WTC11 (cell line): ENCODE data around the gene KRTAP10-7. TPM values are rescaled to one million over a fixed set of nuclear protein-coding genes. Genes with fewer than 3 reads are reported as not detected.

Experiments
- ATAC-seq: fragments of 200-7000 bp; cut with Tn5 transposase; 2 replicates; pipeline ENCODE4 v1.10.0; 2021; ENCODE audit warnings: mild to moderate bottlenecking, moderate library complexity
- CTCF ChIA-PET: fragments of 300-600 bp; sonication (Branson Sonifier 250); formaldehyde crosslinking; loops from one replicate; lab custom pipeline; 2021; ENCODE audit warnings: antibody characterized with exemption; lab: Charles Lee
- POLR2A ChIA-PET: fragments of 350-600 bp; sonication (Branson Sonifier 250); formaldehyde crosslinking; loops from one replicate; lab custom pipeline; 2021; ENCODE audit warnings: antibody characterized with exemption; lab: Charles Lee
- DNase-seq: peaks from one replicate; pipeline ENCODE4 v3.0.0; 2021; ENCODE audit warnings: low spot score
- H3K27ac Mint-ChIP-seq: 2 replicates; pipeline ENCODE4 v1.8.0; 2021; ENCODE audit warnings: mixed read lengths
- H3K27me3 Mint-ChIP-seq: 2 replicates; pipeline ENCODE4 v1.8.0; 2021; ENCODE audit warnings: low read depth, mild to moderate bottlenecking, moderate library complexity, mixed read lengths
- H3K36me3 Mint-ChIP-seq: 2 replicates; pipeline ENCODE4 v1.8.0; 2021; ENCODE audit warnings: mixed read lengths
- H3K4me1 Mint-ChIP-seq: 2 replicates; pipeline ENCODE4 v1.8.0; 2022; ENCODE audit warnings: mixed read lengths
- H3K4me3 Mint-ChIP-seq: 2 replicates; pipeline ENCODE4 v1.8.0; 2021; ENCODE audit warnings: mild to moderate bottlenecking, moderate library complexity, mixed read lengths
- H3K9me3 Mint-ChIP-seq: 2 replicates; pipeline ENCODE4 v1.8.0; 2021; ENCODE audit warnings: mixed read lengths
- ATF1 ChIP-seq: sonication (generic); formaldehyde crosslinking; IDR thresholded peaks from 2 replicates; pipeline ENCODE4 v1.8.1; 2023; ENCODE audit warnings: mild to moderate bottlenecking, moderate library complexity, missing genetic modification reagents
- FOXP1 ChIP-seq: sonication (generic); formaldehyde crosslinking; IDR thresholded peaks from 2 replicates; pipeline ENCODE4 v1.8.0; 2022; ENCODE audit warnings: missing genetic modification reagents, mild to moderate bottlenecking, moderate library complexity, borderline replicate concordance
- GRHL2 ChIP-seq: fragments of 250-450 bp; sonication (Bioruptor Pico); IDR thresholded peaks from 2 replicates; pipeline ENCODE4 v1.8.0; 2022; ENCODE audit warnings: mild to moderate bottlenecking, moderate library complexity; ENCODE audit not compliant: insufficient replicate concordance, severe bottlenecking
- GTF2I ChIP-seq: fragments of 250-450 bp; sonication (Bioruptor Pico); conservative IDR thresholded peaks from 2 replicates; pipeline ENCODE4 v1.4.0; 2021; ENCODE audit warnings: mild to moderate bottlenecking
- HMGA2 ChIP-seq: fragments of 250-450 bp; sonication (Bioruptor Pico); IDR thresholded peaks from 2 replicates; pipeline ENCODE4 v1.4.0; 2021; ENCODE audit warnings: mild to moderate bottlenecking, moderate library complexity
- JAZF1 ChIP-seq: fragments of 250-450 bp; sonication (Bioruptor Pico); IDR thresholded peaks from 2 replicates; pipeline ENCODE4 v1.9.0; 2021; ENCODE audit warnings: moderate library complexity, mild to moderate bottlenecking, inconsistent platforms
- JUN ChIP-seq: sonication (generic); formaldehyde crosslinking; IDR thresholded peaks from 2 replicates; pipeline ENCODE4 v1.8.0; 2023; ENCODE audit warnings: mild to moderate bottlenecking, missing genetic modification reagents
- KAT7 ChIP-seq: sonication (generic); formaldehyde crosslinking; IDR thresholded peaks from 2 replicates; pipeline ENCODE4 v1.8.1; 2023; ENCODE audit warnings: missing genetic modification reagents, mild to moderate bottlenecking, borderline replicate concordance
- NFATC4 ChIP-seq: fragments of 250-450 bp; sonication (Bioruptor Pico); IDR thresholded peaks from 2 replicates; pipeline ENCODE4 v1.9.0; 2021; ENCODE audit warnings: mild to moderate bottlenecking
- NR1H2 ChIP-seq: sonication (generic); formaldehyde crosslinking; IDR thresholded peaks from 2 replicates; pipeline ENCODE4 v1.9.0; 2021; ENCODE audit warnings: mild to moderate bottlenecking, moderate library complexity, missing genetic modification reagents
- ZNF121 ChIP-seq: sonication (generic); formaldehyde crosslinking; IDR thresholded peaks from 2 replicates; pipeline ENCODE4 v1.8.0; 2023; ENCODE audit warnings: missing genetic modification reagents
- ZNF396 ChIP-seq: fragments of 250-450 bp; sonication (Bioruptor Pico); IDR thresholded peaks from 2 replicates; pipeline ENCODE4 v1.8.0; 2021; ENCODE audit warnings: mild to moderate bottlenecking, moderate library complexity, borderline replicate concordance
- ZNF416 ChIP-seq: fragments of 250-450 bp; sonication (Bioruptor Pico); IDR thresholded peaks from 2 replicates; pipeline ENCODE4 v1.9.0; 2021; ENCODE audit warnings: mild to moderate bottlenecking, inconsistent platforms
- total RNA-seq: library from RNA; stranded (reverse); gene quantifications from 3 replicates; pipeline ENCODE4 v1.2.3, GENCODE V29; 2021
- TF ChIP-seq, protein P1 (sequence below): sonication (generic); formaldehyde crosslinking; IDR thresholded peaks from 2 replicates; pipeline ENCODE4 v1.8.1; 2023; ENCODE audit warnings: mild to moderate bottlenecking, missing genetic modification reagents, borderline replicate concordance
- TF ChIP-seq, protein P2 (sequence below): sonication (generic); formaldehyde crosslinking; IDR thresholded peaks from 2 replicates; pipeline ENCODE4 v1.8.0; 2023; ENCODE audit warnings: missing genetic modification reagents
- TF ChIP-seq, protein P3 (sequence below): sonication (generic); formaldehyde crosslinking; IDR thresholded peaks from 2 replicates; pipeline ENCODE4 v1.8.1; 2023; ENCODE audit warnings: mild to moderate bottlenecking, missing genetic modification reagents, moderate library complexity
- TF ChIP-seq, protein P4 (sequence below): sonication (generic); formaldehyde crosslinking; IDR thresholded peaks from 2 replicates; pipeline ENCODE4 v1.8.0; 2023; ENCODE audit warnings: mild to moderate bottlenecking, missing genetic modification reagents
- TF ChIP-seq, protein P5 (sequence below): sonication (generic); formaldehyde crosslinking; IDR thresholded peaks from 2 replicates; pipeline ENCODE4 v1.8.0; 2022; ENCODE audit warnings: mild to moderate bottlenecking, missing genetic modification reagents
- TF ChIP-seq, protein P6 (sequence below): sonication (generic); formaldehyde crosslinking; IDR thresholded peaks from 2 replicates; pipeline ENCODE4 v1.8.0; 2022; ENCODE audit warnings: mild to moderate bottlenecking, missing genetic modification reagents
- TF ChIP-seq, protein P7 (sequence below): fragments of 250-450 bp; sonication (Bioruptor Pico); IDR thresholded peaks from 2 replicates; pipeline ENCODE4 v1.9.0; 2021; ENCODE audit warnings: mild to moderate bottlenecking, borderline replicate concordance

Gene KRTAP10-7
- total RNA-seq, 1 experiment from 2014 or later, result not detected

DNA sequence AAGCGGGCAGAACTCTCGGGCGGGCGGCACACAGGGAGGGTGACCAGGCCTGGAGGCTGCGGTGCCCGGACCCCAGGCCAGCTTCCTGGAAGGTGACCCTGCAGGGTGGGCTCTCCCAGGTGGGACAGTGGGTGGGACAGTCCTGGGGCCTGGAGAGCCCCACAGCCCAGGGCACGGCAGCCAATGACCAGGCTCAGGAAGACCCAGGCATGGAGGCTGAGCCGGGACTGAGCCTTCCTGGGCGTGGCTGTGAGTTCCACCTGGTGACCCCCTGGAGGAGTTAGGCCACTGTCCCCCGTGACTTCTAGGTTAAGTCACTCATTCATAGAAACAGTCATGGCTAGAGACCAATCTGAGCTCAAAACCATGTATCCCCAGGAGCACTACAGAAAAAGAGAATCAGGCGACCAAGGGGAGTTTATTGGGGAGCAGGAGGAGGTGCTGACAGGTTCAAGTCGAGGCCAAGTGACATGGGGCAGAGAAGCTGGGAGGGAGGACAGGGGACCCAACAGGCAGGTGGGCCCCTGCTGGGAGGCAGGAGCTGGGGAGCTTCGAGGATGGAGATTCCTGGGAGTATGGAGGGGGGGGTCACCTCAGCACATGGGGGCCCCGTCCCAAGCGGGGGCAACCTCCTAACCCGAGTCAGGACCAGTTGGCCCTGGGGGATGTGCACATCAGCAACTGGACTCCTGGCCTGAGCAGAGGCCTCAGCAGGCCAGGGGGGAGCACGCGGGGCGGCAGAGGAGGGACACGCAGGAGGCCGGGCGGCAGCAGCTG lies 21.2 kb upstream of the KRTAP10-7 start:
- CTCF ChIA-PET, result interaction anchor here (2.2 kb wide), 1 partner anchor 214 kb away, joined by 9 read pairs; no protein-coding TSS in a partner anchor
- Mint-ChIP-seq H3K36me3 (peaks cover 21% of the 10 kb centered on the region), H3K27me3 (no peaks in the 10 kb centered on the region; the same call in 1 of the 2 replicates), H3K9me3 (peaks cover 33% of the 10 kb centered on the region), H3K4me1 (peaks cover 17% of the 10 kb centered on the region), H3K4me3 (no peak overlapping the region), H3K27ac (peak overlapping the region; percentile 69)
- POLR2A ChIA-PET, result no interaction called here
- DNase-seq, result no peak
- ATAC-seq, result no peak
- TF ChIP-seq, protein P1, sequence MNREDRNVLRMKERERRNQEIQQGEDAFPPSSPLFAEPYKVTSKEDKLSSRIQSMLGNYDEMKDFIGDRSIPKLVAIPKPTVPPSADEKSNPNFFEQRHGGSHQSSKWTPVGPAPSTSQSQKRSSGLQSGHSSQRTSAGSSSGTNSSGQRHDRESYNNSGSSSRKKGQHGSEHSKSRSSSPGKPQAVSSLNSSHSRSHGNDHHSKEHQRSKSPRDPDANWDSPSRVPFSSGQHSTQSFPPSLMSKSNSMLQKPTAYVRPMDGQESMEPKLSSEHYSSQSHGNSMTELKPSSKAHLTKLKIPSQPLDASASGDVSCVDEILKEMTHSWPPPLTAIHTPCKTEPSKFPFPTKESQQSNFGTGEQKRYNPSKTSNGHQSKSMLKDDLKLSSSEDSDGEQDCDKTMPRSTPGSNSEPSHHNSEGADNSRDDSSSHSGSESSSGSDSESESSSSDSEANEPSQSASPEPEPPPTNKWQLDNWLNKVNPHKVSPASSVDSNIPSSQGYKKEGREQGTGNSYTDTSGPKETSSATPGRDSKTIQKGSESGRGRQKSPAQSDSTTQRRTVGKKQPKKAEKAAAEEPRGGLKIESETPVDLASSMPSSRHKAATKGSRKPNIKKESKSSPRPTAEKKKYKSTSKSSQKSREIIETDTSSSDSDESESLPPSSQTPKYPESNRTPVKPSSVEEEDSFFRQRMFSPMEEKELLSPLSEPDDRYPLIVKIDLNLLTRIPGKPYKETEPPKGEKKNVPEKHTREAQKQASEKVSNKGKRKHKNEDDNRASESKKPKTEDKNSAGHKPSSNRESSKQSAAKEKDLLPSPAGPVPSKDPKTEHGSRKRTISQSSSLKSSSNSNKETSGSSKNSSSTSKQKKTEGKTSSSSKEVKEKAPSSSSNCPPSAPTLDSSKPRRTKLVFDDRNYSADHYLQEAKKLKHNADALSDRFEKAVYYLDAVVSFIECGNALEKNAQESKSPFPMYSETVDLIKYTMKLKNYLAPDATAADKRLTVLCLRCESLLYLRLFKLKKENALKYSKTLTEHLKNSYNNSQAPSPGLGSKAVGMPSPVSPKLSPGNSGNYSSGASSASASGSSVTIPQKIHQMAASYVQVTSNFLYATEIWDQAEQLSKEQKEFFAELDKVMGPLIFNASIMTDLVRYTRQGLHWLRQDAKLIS (CRISPR knock-in tag), result no peak
- TF ChIP-seq, protein P2, sequence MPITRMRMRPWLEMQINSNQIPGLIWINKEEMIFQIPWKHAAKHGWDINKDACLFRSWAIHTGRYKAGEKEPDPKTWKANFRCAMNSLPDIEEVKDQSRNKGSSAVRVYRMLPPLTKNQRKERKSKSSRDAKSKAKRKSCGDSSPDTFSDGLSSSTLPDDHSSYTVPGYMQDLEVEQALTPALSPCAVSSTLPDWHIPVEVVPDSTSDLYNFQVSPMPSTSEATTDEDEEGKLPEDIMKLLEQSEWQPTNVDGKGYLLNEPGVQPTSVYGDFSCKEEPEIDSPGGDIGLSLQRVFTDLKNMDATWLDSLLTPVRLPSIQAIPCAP (CRISPR knock-in tag), result no peak
- TF ChIP-seq KAT7 (CRISPR knock-in tag) (no peak), NFATC4 (no peak), ZNF416 (CRISPR knock-in tag) (no peak), ATF1 (CRISPR knock-in tag) (no peak), GTF2I (CRISPR knock-in tag) (no peak), NR1H2 (CRISPR knock-in tag) (no peak), ZNF121 (CRISPR knock-in tag) (no peak), FOXP1 (CRISPR knock-in tag) (no peak), ZNF396 (no peak), JAZF1 (CRISPR knock-in tag) (no peak), JUN (CRISPR knock-in tag) (no peak), HMGA2 (CRISPR knock-in tag) (no peak), GRHL2 (CRISPR knock-in tag) (no peak)
- TF ChIP-seq, protein P3, sequence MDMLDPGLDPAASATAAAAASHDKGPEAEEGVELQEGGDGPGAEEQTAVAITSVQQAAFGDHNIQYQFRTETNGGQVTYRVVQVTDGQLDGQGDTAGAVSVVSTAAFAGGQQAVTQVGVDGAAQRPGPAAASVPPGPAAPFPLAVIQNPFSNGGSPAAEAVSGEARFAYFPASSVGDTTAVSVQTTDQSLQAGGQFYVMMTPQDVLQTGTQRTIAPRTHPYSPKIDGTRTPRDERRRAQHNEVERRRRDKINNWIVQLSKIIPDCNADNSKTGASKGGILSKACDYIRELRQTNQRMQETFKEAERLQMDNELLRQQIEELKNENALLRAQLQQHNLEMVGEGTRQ (CRISPR knock-in tag), result no peak
- TF ChIP-seq, protein P4, sequence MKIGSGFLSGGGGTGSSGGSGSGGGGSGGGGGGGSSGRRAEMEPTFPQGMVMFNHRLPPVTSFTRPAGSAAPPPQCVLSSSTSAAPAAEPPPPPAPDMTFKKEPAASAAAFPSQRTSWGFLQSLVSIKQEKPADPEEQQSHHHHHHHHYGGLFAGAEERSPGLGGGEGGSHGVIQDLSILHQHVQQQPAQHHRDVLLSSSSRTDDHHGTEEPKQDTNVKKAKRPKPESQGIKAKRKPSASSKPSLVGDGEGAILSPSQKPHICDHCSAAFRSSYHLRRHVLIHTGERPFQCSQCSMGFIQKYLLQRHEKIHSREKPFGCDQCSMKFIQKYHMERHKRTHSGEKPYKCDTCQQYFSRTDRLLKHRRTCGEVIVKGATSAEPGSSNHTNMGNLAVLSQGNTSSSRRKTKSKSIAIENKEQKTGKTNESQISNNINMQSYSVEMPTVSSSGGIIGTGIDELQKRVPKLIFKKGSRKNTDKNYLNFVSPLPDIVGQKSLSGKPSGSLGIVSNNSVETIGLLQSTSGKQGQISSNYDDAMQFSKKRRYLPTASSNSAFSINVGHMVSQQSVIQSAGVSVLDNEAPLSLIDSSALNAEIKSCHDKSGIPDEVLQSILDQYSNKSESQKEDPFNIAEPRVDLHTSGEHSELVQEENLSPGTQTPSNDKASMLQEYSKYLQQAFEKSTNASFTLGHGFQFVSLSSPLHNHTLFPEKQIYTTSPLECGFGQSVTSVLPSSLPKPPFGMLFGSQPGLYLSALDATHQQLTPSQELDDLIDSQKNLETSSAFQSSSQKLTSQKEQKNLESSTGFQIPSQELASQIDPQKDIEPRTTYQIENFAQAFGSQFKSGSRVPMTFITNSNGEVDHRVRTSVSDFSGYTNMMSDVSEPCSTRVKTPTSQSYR (CRISPR knock-in tag), result no peak
- TF ChIP-seq, protein P5, sequence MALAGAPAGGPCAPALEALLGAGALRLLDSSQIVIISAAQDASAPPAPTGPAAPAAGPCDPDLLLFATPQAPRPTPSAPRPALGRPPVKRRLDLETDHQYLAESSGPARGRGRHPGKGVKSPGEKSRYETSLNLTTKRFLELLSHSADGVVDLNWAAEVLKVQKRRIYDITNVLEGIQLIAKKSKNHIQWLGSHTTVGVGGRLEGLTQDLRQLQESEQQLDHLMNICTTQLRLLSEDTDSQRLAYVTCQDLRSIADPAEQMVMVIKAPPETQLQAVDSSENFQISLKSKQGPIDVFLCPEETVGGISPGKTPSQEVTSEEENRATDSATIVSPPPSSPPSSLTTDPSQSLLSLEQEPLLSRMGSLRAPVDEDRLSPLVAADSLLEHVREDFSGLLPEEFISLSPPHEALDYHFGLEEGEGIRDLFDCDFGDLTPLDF, result no peak
- TF ChIP-seq, protein P6, sequence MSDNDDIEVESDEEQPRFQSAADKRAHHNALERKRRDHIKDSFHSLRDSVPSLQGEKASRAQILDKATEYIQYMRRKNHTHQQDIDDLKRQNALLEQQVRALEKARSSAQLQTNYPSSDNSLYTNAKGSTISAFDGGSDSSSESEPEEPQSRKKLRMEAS (CRISPR knock-in tag), result no peak
- TF ChIP-seq, protein P7, sequence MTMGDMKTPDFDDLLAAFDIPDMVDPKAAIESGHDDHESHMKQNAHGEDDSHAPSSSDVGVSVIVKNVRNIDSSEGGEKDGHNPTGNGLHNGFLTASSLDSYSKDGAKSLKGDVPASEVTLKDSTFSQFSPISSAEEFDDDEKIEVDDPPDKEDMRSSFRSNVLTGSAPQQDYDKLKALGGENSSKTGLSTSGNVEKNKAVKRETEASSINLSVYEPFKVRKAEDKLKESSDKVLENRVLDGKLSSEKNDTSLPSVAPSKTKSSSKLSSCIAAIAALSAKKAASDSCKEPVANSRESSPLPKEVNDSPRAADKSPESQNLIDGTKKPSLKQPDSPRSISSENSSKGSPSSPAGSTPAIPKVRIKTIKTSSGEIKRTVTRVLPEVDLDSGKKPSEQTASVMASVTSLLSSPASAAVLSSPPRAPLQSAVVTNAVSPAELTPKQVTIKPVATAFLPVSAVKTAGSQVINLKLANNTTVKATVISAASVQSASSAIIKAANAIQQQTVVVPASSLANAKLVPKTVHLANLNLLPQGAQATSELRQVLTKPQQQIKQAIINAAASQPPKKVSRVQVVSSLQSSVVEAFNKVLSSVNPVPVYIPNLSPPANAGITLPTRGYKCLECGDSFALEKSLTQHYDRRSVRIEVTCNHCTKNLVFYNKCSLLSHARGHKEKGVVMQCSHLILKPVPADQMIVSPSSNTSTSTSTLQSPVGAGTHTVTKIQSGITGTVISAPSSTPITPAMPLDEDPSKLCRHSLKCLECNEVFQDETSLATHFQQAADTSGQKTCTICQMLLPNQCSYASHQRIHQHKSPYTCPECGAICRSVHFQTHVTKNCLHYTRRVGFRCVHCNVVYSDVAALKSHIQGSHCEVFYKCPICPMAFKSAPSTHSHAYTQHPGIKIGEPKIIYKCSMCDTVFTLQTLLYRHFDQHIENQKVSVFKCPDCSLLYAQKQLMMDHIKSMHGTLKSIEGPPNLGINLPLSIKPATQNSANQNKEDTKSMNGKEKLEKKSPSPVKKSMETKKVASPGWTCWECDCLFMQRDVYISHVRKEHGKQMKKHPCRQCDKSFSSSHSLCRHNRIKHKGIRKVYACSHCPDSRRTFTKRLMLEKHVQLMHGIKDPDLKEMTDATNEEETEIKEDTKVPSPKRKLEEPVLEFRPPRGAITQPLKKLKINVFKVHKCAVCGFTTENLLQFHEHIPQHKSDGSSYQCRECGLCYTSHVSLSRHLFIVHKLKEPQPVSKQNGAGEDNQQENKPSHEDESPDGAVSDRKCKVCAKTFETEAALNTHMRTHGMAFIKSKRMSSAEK (CRISPR knock-in tag), result no peak
